RWPE1 (cell line): ENCODE measurements around the gene KPNA4.

Source experiments
- CTCF ChIA-PET: fragments of 350-600 bp; sonication (Branson Sonifier 250); formaldehyde crosslinking; extraction: SDS; loops from one replicate; lab custom pipeline; 2021; lab: Yijun Ruan, JAX
- POLR2A ChIA-PET: fragments of 400-600 bp; formaldehyde crosslinking; extraction: SDS; loops from one replicate; lab custom pipeline; 2020; ENCODE audit warnings: antibody characterized with exemption; ENCODE audit not compliant: low non-redundant PET; lab: Yijun Ruan, JAX
- DNase-seq: peaks from one replicate; pipeline ENCODE4 v3.0.0; 2012; ENCODE audit warnings: low spot score
- H3K27ac ChIP-seq: fragments of 450-650 bp; 2 replicates; pipeline ENCODE4 v1.5.1; 2017
- TF ChIP-seq, protein P1 (sequence below): fragments of 450-650 bp; conservative IDR thresholded peaks from 2 replicates; pipeline ENCODE4 v1.5.1; 2017; ENCODE audit warnings: low read depth, mild to moderate bottlenecking

The KPNA4 gene

DNA sequence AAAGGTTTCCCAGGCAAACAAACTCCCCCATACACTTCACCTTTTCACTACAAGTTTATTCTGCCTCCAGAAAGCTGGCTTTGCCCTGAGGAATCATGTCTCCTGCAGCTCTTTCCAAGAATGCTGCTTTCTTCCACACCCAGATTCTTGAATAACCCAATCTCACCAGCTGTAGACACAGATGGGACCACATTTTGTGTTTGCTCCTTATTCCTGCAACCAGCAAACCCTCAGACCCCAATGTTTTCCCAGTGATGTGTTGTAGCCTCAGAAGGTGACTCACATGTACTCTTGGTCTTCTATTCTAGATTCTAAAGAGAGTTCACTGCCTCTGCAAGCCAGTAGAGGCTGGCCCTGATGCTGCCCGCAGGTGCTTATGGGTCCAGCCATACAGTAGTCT, 92.2 kb downstream of the KPNA4 start:
- TF ChIP-seq, protein P1, sequence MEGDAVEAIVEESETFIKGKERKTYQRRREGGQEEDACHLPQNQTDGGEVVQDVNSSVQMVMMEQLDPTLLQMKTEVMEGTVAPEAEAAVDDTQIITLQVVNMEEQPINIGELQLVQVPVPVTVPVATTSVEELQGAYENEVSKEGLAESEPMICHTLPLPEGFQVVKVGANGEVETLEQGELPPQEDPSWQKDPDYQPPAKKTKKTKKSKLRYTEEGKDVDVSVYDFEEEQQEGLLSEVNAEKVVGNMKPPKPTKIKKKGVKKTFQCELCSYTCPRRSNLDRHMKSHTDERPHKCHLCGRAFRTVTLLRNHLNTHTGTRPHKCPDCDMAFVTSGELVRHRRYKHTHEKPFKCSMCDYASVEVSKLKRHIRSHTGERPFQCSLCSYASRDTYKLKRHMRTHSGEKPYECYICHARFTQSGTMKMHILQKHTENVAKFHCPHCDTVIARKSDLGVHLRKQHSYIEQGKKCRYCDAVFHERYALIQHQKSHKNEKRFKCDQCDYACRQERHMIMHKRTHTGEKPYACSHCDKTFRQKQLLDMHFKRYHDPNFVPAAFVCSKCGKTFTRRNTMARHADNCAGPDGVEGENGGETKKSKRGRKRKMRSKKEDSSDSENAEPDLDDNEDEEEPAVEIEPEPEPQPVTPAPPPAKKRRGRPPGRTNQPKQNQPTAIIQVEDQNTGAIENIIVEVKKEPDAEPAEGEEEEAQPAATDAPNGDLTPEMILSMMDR, result no peak
- POLR2A ChIA-PET, result no interaction called here

DNA sequence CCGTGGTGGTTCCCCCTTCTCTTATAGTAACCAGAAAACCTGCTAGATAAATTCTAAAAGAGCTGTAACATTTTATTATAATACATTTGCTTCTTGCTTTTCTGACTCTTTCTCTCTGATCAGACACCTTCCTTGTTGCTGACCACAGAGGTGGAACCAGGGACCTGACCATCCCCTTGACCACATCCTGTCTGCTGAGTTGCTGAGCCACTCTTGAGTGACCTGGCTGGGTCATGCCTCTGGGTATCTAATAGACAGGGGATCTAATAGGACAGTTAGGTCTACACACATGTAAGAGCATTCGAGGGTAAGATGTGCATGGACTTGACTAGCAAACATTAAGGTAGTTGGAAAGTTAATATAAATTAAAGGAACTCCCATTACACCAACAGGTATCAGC, 93.0 kb downstream of the KPNA4 start:
- ChIA-PET CTCF (interaction anchor here (0.6 to 0.7 kb wide), 2 partner anchors 1305 to 1671 kb away, joined by 3 to 4 read pairs; no protein-coding TSS in a partner anchor), POLR2A (no interaction called here)
- H3K27ac ChIP-seq, result no peak overlapping the region
- TF ChIP-seq, protein P1, result no peak
- no peak for DNase-seq

More for the DNA sequence above, 92.2 kb downstream of the KPNA4 start:
- no peak for DNase-seq
- CTCF ChIA-PET, result interaction anchor here (0.6 to 0.9 kb wide), 2 partner anchors 43 to 889 kb away, joined by 3 read pairs; no protein-coding TSS in a partner anchor
- no peak overlapping the region for H3K27ac ChIP-seq

- H3K27ac ChIP-seq, result no peak overlapping the region
- ChIA-PET POLR2A (no interaction called here), CTCF (interaction anchor here (0.6 to 0.7 kb wide), 2 partner anchors 1304 to 1671 kb away, joined by 3 to 4 read pairs; no protein-coding TSS in a partner anchor)
- DNase-seq, result no peak
- TF ChIP-seq, protein P1, result no peak
These were observed 93.5 kb downstream of the KPNA4 start for GRCh38 chr3:160471892-160472291.

GRCh38 chr3:160470181-160470580, 95.2 kb downstream of the KPNA4 start:
- TF ChIP-seq, protein P1, result no peak
- ChIA-PET CTCF (interaction anchor here (0.5 to 0.6 kb wide), 2 partner anchors 24 to 83 kb away, joined by 3 read pairs; no protein-coding TSS in a partner anchor), POLR2A (no interaction called here)
- DNase-seq, result no peak
- no peak overlapping the region for H3K27ac ChIP-seq

DNA sequence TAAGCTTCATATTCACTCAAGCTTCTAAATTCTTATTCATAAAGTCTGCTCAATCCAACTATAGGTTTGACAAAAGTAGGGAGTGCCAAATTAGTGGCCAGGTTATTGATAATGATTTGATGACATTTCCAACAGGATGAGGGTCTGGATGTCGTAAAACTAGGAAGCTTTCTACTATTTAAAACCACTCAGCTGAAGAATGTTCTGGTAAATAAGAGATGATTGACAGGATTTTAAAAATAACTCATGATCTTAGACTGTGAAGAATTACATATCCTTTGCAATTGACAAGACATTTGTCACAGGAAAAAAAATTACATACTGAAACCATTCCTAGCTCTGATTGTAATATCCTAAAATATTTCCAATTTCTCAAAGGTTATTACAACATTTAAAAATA, 100.4 kb downstream of the KPNA4 start:
- no peak for DNase-seq
- H3K27ac ChIP-seq, result no peak overlapping the region
- TF ChIP-seq, protein P1, result no peak
- ChIA-PET POLR2A (no interaction called here), CTCF (interaction anchor here (0.6 kb wide), 1 partner anchor 99 kb away, joined by 3 read pairs; no protein-coding TSS in a partner anchor)

- no peak for DNase-seq
- ChIA-PET POLR2A (no interaction called here), CTCF (interaction anchor here (0.6 kb wide), 1 partner anchor 100 kb away, joined by 3 read pairs; no protein-coding TSS in a partner anchor)
These were observed 101.0 kb downstream of the KPNA4 start for GRCh38 chr3:160464321-160464720.

More at GRCh38 chr3:160464321-160464720, 101.0 kb downstream of the KPNA4 start:
- TF ChIP-seq, protein P1, result no peak
- H3K27ac ChIP-seq, result no peak overlapping the region
